HS-5 (cell line): ENCODE results near the gene TSPAN9.
A peak's percentile ranks its signal among the peaks of the same experiment; 100 is the strongest.

Experiments used
- DNase-seq: peaks from one replicate; pipeline ENCODE4 v3.0.0-alpha.2; 2012; ENCODE audit warnings: low read depth

The TSPAN9 gene, protein sequence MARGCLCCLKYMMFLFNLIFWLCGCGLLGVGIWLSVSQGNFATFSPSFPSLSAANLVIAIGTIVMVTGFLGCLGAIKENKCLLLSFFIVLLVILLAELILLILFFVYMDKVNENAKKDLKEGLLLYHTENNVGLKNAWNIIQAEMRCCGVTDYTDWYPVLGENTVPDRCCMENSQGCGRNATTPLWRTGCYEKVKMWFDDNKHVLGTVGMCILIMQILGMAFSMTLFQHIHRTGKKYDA

DNA sequence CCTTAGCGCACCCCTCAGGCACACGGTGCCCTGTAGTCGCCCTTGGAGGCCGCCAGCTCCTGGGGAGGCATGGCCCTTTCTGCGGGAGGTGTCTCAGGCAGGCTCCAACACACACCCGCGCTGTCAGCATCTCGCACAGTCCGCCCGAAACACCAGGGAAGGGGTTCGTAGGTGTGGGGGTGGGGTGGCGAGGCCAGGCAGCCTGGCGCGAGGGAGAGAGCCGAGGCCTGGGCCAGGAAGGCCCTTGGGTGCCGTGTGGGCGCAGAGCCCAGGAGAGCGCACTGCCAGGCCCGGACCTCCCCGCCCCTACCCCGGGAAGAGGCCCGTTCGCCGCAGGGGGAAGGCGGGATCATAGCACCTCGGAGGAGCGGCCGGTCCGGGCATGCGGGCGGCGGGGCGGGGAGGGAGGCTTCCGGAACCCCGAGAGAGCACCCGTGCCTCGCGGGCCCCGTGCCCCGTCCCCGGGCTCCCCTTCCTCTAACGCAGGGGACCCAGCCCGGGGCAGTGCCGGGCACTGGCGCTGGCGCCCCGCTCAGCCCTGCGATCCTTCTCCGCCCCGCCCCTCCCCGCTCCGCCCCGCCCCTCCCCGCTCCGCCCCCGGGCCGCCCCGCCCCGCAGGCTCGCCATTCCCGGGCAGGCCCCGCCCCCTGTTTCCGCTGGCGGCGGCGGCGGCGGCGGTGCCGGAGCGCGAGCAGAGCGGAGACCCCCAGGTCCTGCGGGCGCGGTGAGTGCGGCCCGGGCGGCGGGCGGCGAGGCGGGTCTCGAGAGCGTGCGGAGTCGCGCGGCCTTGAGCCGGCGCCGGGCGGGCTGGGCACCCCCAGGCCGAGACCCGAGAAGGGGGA, at the start of gene TSPAN9:
Gene TSPAN9 (plus strand): TSS at position 650 of the 842 bp plus-strand sequence. CDS start 123,815 bp downstream, outside the sequence.
- DNase-seq, result no peak

DNA sequence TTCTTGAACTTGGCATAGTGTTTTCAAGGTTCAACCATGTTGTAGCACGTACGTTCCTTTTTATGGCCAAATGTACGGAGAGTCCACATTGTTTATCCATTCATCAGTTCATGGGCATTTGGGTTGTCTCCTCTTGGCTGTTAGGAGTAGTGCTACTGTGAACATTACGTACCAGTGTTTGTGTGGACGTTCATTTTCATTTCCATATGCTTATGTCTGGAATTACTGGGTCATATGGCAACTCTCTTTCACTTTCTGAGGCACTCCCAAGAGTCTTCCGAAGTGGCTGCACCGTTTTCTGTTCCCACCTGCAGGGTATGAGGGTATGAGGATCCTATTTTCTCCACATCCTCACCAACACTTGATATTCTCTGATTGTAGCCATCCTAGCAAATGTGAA, 49.1 kb upstream of the TSPAN9 start:
- DNase-seq, result no peak

DNA sequence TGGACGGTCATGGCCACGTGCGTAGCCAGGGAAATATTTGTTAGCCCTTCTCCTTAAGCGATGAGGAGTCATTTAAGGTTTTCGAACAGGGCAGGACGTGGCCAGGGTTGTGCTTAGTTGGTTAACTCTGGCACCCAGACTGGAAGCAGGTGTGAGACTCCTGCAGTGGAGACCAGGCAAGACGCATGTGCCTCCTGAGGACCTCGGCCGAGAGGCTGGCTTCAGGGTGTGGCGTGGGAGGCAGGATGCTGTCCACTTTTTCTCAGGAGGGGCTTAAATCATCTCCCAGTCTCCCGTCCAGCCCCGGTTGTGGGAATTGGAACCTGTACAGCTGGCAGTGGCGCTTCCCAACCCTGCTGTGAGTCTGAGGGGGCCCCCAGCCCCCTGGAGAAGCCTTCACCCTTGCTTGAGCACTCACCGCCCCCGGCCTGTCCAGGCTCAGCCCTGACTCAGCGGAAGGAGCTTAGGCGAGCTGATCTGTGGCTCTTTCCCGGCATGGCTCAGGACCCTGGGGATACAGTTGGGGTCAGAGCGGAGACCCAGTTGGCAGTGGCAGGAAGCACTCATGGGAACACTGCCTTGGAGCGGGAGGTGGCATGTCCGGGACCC, 46.3 kb upstream of the TSPAN9 start:
- DNase-seq, result no peak

DNA sequence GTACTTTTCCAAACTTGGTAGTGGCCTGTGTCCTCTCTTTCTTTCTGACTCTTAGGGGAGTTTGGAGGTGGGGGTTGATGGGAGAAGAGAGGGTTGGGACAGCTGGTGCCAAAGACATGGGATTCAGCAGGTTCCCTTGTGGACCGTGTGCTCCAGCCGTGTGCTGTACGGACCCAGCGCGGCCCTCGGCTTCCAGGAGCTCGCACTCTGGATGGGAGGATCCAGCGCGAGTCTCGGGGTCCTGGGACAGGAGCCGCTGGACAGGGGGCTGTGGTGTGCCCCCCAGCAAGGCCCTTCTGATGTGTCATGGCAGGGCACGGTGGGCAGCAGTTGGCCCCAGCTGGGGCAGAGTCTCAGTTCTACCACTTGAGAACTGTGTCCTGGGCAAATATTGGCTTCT, 45.0 kb upstream of the TSPAN9 start:
- DNase-seq, result no peak

DNA sequence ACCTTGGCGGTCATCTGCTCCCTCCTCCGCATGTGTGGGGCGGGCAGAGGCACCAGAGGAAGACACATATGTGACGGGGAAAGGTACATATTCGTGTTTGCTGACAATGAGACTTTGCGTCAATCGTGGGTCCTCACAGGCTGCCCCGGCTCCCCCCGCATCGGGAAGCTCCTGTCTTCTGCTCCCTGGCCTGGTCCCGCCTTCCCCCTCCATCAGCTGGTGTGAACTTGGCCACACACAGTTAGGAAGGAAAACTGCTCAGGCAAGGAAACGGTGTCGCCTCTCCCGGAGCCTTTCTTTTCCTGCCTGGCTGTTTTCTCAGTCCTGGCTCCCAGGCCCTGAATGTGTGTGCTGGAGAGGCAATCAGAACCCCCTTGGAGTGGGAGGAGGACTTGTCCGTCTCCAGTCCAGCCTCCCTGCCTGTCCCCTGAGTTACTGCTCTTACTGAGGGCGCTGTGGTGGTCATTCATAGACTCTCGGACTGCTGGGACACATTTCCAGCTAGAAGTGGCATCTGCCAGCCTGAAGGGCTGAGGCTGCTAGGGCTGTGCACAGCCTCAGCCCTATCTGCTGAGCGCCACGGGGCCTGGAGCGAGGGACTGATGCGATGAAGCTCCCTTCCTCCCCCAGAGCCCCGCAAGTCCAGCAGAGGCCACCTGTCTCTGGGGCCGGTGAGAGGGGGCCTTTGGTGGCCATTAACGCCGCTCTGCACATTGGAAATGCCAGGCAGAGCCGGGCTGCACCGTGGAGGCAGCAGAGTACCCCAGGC, 44.2 kb upstream of the TSPAN9 start:
- no peak for DNase-seq

DNA sequence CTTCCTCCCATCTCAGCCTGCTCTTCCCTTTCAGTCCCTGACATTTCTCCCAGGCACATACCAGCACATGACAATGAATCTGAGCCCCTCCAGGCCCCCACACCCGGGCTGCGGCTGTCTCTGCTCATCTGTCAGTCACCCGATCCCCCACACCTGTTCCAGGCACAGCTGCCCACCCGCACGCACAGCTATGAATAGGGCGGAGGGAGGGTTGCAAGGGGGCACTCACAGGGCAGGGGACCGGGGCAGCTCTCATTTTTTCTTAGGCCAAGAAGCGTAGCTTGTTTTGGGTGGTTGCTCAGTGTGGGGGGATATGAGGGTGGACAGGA, 43.7 kb upstream of the TSPAN9 start:
- no peak for DNase-seq

DNA sequence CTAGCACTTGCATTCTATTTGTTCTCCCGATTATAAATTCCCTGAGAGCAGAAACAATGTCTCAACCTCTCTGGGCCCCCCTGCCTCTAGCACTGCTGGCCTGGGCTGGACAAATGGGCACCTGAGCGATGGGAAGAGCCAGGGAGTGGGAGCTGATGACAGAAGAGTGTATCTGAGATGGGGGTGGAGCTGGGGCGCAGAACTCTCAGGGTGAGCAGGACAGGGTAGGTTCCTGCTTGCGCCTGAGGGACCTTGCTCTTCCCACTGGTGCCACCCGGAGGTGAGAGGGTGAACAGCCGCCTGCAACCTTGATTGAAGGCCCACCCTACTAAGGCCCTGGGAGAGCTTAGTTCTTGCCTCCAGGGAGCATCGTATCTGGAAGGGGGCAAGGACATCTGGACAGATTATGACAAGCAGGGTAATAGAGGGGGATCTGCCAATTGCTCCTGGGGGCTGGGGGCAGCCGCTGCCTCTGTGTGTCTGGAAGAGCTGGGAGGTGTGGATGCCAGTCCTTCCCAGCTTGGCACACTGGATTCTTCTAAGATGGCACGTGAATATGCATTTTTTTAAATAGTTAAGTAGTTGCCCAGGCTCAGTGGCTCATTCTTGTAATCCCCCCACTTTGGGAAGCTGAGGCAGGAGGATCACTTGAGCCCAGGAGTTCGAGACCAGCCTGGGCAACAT, 43.0 kb upstream of the TSPAN9 start:
- no peak for DNase-seq

DNA sequence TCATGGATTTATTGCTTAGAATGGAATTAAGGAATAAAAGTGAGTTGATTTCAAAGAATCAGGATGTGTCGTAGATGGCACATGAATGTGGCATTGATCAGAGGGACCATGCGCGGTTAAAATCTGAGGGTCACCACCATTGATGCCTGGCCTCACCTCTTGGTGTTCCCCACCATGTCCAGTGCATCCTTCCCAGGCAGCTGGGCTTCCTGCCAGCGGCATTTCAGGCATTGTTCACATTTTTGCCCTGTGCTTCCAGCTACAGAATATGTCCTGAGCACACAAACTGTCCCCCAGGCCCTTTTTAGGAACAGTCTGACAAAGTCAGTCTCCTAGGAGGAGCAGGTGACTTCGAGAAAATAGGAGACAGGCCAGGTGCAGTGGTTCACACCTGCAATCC, 42.0 kb upstream of the TSPAN9 start:
- no peak for DNase-seq

DNA sequence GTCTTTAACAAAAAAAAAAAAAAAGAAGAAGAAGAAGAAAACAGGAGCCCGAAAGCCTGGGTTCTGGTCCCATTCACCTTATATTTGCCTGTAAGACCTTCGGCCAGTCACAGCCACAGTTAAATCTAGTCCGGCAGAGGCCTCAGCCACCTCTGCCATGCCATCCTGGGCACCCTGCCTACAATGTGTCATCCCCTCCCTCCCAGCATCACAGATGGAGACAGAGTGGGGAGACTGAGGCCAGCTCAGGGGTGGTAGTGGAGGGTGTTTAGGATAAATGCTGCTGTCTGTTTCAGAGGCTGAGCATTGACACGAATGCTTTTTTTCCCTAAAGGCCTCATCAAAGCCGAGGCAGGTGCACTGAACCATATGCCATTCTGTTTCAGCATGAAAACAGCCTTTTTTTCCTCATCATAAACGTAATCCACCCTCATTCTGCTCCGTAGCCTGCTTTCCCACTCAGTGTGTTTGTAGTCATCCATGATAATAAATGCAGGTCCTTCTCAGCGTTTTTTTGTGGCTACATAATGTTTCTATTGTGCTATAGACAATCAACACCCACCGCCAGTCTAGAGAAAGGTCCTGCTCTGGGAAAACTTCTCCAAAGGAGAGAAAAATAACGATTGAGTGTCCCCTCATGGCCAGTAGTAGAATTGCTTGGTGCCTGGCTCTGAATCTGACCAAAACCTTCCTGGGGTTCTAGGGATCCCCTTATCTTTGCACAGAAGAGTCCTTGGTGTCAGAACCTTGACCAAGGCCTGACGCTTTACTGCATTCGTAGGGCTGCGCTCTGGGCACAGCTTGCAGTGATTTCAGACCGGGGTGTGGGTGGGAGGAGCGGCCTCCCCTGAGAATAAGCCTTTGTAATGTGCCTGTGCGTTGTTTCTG, 41.1 kb upstream of the TSPAN9 start:
- DNase-seq, result no peak

DNA sequence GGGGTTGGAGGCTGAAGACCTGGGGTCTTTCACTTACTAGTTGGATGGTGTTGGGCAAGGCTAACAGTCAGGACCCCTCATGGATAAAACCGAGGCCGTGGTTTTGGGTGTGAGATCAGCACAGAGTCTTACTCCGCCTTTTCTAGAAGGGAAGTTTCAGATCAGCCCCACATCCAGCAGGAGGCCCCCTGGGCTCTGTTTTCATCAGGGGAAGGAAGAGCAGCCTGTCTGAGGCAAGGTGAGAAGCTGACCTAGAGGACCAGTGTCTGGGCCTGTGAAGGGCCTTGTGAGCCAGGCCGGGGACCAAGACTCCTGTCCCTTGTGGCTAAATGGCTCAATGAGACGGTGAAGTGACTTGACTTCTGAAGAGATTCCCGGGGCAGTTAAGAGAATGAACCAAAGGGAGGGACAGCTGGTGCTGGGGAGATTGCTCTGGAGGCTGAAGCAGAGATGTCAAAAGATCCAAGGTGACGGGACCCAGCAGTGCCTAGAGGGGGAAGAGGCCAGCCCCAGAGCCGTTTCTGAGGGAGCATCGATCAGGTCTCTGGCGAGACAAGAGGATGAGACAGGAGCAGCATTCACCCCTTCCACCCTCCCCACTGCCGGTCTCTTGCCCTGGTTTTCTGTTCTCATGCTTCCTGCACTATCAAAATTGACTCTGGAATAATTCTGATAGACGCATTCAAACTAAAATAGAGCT, 40.1 kb upstream of the TSPAN9 start:
- no peak for DNase-seq

DNA sequence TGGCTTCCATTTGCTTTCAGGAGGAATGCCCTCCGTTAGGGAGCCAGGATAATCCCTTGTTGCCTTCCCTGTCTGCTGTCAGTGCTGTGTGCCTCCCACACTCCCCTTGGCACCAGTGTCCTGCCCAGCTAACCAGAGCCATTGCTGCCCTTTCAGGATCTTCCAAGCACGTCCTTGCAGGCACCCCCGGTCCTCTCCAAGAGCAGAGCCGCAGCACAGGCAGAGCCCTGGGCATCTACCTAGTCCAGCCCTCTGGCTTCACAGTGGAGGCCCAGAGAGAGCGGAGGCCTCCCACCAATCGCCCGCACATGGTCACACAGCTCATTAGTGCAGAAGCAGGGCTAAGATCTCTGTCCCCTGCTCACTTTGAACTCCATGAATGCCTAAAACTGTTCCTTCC, 39.0 kb upstream of the TSPAN9 start:
- DNase-seq, result no peak

DNA sequence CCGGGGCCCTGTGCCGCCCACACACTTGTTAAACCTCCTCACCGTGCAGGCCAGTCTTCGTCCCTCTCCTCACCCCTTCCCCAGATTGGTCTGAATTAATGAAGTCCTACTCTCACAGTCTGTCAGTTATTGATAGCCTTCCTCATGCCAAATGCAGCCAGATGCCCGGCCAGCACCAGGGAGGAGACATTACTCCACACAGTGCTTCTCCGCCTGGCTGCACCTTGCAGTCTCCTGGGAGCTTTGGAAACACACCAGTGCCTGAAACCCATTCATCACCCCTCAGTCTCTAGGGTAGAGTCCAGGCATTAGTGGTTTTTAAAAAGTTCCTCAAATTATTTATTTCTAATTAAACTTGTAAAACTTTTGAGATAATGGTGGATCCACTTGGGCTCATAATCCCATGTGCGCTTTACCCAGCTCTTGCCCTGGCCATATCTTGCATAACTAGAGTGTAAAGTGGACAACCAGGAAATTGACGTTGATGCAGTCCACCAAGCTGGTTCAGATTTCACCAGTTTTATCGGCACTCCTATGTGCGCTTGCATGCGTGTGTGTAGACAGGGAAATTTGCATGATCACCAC, 38.2 kb upstream of the TSPAN9 start:
- no peak for DNase-seq

DNA sequence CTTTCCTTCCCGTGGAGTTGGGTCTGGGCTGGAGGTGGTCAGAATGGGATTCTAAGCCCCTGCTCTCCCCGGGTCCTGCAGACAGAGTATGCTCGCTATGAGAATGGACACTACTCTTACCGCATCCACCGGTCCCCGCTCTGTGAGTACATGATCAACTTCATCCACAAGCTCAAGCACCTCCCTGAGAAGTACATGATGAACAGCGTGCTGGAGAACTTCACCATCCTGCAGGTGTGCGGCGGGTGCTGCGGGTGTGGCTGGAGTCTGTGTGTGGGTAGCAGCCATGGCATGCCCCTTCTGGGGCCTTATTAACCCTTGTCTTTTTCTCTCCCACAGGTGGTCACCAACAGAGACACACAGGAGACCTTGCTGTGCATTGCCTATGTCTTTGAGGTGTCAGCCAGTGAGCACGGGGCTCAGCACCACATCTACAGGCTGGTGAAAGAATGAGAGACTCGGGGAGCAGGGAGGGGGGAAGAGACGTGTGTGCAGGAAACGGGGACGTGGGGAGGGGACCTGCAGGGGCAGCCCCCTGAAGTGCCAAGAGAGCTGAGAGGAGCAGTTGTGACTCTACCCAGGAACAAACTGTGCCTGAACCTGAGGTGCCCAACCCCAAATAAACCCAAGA, 37.0 kb upstream of the TSPAN9 start:
- no peak for DNase-seq

DNA sequence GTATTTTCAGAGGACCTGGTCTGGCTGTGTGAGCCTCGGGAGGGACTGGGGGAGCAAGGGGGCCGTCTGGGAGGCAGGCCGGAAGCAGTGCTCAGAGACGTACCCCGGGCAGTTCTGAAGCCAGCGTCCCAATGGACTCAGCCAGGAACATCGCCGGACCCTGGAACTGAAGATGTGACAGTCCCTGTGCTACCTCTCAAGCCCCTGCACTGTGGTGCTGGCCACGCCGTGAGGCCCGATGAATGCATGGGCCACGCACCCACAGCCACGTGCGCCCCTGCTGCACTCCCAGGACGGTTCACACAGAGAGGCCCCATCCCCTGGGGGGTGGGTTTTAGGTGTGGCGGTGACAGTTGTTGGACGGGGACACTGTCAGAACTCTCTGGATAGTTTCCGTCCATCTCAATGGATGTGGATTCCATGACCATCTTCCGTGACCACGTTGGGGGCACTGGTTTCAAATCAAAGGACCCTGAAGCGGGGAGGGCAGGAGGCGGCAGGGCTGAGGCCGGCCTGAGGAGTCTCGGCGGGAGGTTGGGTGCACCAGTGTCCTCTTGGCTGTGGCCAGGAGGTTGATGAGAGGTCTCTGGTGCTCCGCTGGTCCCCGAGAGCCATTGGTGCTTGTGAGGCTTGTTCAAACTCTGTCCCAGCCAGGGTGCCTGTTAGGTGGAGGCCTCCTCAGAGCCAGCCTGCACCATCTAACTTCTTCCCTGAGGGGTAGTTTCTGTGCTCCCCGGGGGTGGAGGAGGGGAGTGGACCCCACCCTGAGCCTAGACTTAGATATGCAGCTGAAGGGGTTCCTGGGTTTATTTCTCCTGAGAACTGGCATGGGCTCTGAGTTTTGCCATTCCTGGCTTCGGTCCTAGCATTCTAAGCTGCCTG, 36.3 kb upstream of the TSPAN9 start:
- DNase-seq, result no peak

DNA sequence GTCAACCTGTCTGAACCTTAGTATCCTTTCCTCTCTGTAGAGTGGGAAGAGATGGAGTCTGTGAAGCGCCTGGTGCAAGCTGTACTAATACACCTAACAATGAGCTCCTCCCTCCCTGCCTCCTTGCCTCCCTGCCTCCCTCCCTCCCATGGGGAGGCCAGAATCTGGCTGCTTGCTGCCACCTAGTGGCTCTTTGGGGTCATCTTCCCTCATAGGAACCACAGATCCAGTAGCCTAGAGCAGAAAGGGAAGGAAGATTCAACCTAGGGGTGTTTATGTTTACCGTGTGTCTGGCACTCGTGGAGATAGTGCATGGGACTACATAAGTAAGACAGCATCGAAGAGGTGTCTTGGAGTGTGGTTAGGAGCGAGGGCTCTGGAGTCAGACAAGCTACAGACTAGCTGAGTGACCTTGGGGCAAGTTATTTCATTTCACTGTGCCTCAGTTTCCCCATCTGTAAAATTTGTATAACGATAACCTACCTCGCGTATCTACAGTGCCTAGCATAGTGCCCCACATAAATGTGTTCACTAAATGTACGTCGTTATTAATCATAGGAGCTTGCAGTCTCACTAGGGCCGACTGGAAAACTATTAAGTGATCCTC, 35.5 kb upstream of the TSPAN9 start:
- DNase-seq, result peak; percentile 58

DNA sequence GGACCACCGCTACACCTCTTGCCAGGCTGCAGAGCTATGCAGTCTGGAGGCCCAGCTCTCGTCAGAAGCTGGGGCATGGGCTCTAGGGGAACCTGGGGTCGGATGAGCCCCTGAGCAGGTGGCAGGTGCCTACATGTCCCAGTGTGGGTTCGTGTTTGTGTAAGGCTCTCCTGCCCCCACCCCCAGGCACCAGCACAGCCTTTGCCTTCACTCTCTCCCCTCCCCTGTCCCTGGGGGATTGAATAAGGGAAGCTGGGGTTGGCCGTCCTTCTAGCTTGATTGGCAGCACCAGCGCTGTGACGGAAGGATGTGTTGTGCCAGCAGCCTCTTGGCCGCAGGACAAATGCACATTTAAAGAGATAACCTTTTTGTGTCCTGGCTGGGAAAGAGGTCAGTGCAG, 34.8 kb upstream of the TSPAN9 start:
- DNase-seq, result no peak

DNA sequence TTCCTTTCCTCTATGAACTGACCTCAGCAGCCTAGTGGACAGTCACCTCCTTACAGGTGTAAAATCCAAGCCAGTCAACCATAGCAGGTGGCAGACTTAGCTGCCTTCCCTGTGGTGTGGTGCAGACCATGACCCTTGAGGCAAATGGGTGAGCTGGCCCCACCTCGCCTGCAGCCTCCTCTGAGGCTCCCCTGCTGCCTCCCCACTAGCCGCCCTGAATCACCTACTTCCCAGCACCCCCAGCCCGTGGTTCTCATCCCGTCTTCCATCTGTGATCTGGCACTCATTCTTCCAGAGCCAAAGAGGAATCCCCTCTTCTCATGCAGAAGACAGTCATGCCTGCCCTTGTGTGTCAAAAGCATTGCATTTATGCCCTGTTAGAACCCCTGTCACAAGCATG, 34.4 kb upstream of the TSPAN9 start:
- DNase-seq, result no peak

DNA sequence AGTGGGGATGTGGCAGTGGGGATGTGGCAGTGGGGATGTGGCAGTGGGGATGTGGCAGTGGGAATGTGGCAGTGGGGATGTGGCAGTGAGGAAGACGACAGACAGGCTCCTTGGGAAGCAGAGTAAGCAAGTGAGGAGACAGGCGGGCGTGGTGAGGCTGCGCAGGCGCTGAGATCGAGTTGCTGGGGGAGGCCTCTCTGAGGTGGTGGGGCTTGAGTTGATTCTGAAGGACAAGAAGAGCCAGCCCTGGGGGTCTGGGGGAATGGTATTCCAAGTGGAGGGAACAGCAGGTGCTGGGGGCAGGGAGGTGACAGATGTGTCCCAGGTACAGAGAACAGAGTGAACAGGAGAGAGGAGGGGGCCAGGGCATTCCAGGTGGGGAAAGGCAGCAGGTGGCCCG, 33.8 kb upstream of the TSPAN9 start:
- no peak for DNase-seq
